ENCODE results near the gene HSPBP1. TPM values are rescaled to one million over a fixed set of nuclear protein-coding genes. Genes with fewer than 3 reads are reported as not detected.

The HSPBP1 gene
- polyA plus RNA-seq, 3 donors = 12.3 to 17.0 (median 15.3) TPM

GRCh38 chr19:55299991-55300390 is 20.1 kb upstream of the HSPBP1 start:
- Histone ChIP-seq H3K79me2 (ENCODE audit: insufficient read depth, low read length) (no peaks in the 10 kb centered on the region), H3K4me2 (replicated peaks; ENCODE audit: extremely low read depth, low read length, poor library complexity, severe bottlenecking) (no peak overlapping the region), H3K27me3 (ENCODE audit: control insufficient read depth in 2 of 2, insufficient read depth in 2 of 2, low read length in 2 of 2) (no peaks in the 10 kb centered on the region), H3K27ac (ENCODE audit: low read depth in 1 of 2, low read length in 2 of 2) (no peak overlapping the region), H3K4me1 (ENCODE audit: control insufficient read depth in 1 of 2, insufficient read depth in 2 of 2, low read length in 2 of 2) (peaks cover 10 to 12% of the 10 kb centered on the region in 2 donors), H4K20me1 (ENCODE audit: insufficient read depth, low read length) (no peaks in the 10 kb centered on the region), H3K9me3 (replicated peaks in 1 of 2; ENCODE audit: control insufficient read depth in 1 of 2, insufficient read depth in 1 of 2, low read length in 2 of 2) (no peaks in the 10 kb centered on the region), H2AFZ (ENCODE audit: insufficient read depth, low read depth, low read length, poor library complexity, severe bottlenecking) (no peak overlapping the region), H3K9ac (ENCODE audit: insufficient read depth, low read length, poor library complexity, severe bottlenecking) (no peak overlapping the region), H3K4me3 (replicated peaks in 1 of 3; ENCODE audit: low read depth in 2 of 3, low read length in 3 of 3) (no peak overlapping the region), H3K36me3 (replicated peaks in 1 of 2; ENCODE audit: control insufficient read depth in 1 of 2, insufficient read depth in 2 of 2, low read length in 2 of 2) (no peaks in the 10 kb centered on the region)
- H3K27ac Mint-ChIP-seq = peak overlapping the region in 1 of 7 donors; percentile 38
- peaks cover 0 to 13% (median 3%) of the 10 kb centered on the region in 3 donors for H3K27me3 Mint-ChIP-seq (ENCODE audit: low read depth in 3 of 3)
- no peak for DNase-seq
- intact Hi-C loops (cut with micrococcal nuclease) = loop anchor here (5.0 to 10.0 kb wide), 5 partner anchors 37 to 155 kb away; partner anchors contain the start of genes KMT5C (in 2 of the 2), RPL28 (in 1 of the 2) and TMEM238 (in 1 of the 2)
- 83% methylated on average over 7 of the region's 10 CpGs for WGBS (ENCODE audit: insufficient coverage)
- H3K9me3 Mint-ChIP-seq = no peaks in the 10 kb centered on the region
- no peak for TF ChIP-seq CTCF (IDR thresholded peaks at IDR 0.05)
- H3K36me3 Mint-ChIP-seq = no peaks in the 10 kb centered on the region
- peaks cover 9% of the 10 kb centered on the region for H3K4me1 Mint-ChIP-seq
- no peak overlapping the region for H3K4me3 Mint-ChIP-seq

- no peak overlapping the region for H3K9ac ChIP-seq (ENCODE audit: insufficient read depth, low read length, poor library complexity, severe bottlenecking)
- H3K79me2 ChIP-seq (ENCODE audit: insufficient read depth, low read length) = no peaks in the 10 kb centered on the region
- no peak overlapping the region for H3K27ac Mint-ChIP-seq
- no peaks in the 10 kb centered on the region for H3K27me3 ChIP-seq (ENCODE audit: control insufficient read depth in 2 of 2, insufficient read depth in 2 of 2, low read length in 2 of 2)
- no peaks in the 10 kb centered on the region for H4K20me1 ChIP-seq (ENCODE audit: insufficient read depth, low read length)
- no peak for TF ChIP-seq CTCF (IDR thresholded peaks at IDR 0.05)
- H3K27ac ChIP-seq (ENCODE audit: low read depth in 1 of 2, low read length in 2 of 2) = no peak overlapping the region
- peaks cover 0 to 16% (median 3%) of the 10 kb centered on the region in 3 donors for H3K27me3 Mint-ChIP-seq (ENCODE audit: low read depth in 3 of 3)
- no peak overlapping the region for H3K4me3 Mint-ChIP-seq
- H3K4me2 ChIP-seq (replicated peaks; ENCODE audit: extremely low read depth, low read length, poor library complexity, severe bottlenecking) = no peak overlapping the region
- H3K9me3 ChIP-seq (replicated peaks in 1 of 2; ENCODE audit: control insufficient read depth in 1 of 2, insufficient read depth in 1 of 2, low read length in 2 of 2) = no peaks in the 10 kb centered on the region
- no peaks in the 10 kb centered on the region for H3K9me3 Mint-ChIP-seq
- no peak overlapping the region for H2AFZ ChIP-seq (ENCODE audit: insufficient read depth, low read depth, low read length, poor library complexity, severe bottlenecking)
- H3K36me3 Mint-ChIP-seq = no peaks in the 10 kb centered on the region
- peaks cover 9% of the 10 kb centered on the region for H3K4me1 Mint-ChIP-seq
- H3K4me1 ChIP-seq (ENCODE audit: control insufficient read depth in 1 of 2, insufficient read depth in 2 of 2, low read length in 2 of 2) = peaks cover 10 to 11% of the 10 kb centered on the region in 2 donors
- no peak overlapping the region for H3K4me3 ChIP-seq (replicated peaks in 1 of 3; ENCODE audit: low read depth in 2 of 3, low read length in 3 of 3)
- intact Hi-C loops (cut with micrococcal nuclease) = loop anchor here in 1 of 2 donors (10.0 kb wide), 2 partner anchors 118 to 158 kb away; no protein-coding TSS in a partner anchor
- WGBS (ENCODE audit: insufficient coverage) = 90% methylated on average over 7 of the region's 10 CpGs
- no peaks in the 10 kb centered on the region for H3K36me3 ChIP-seq (replicated peaks in 1 of 2; ENCODE audit: control insufficient read depth in 1 of 2, insufficient read depth in 2 of 2, low read length in 2 of 2)
- DNase-seq = no peak
Observed at GRCh38 chr19:55297267-55297666, 17.4 kb upstream of the HSPBP1 start.
